ENCODE measurements around the gene CFAP54. TPM values are rescaled to one million over a fixed set of nuclear protein-coding genes. Genes with fewer than 3 reads are reported as not detected.

The CFAP54 gene
- polyA plus RNA-seq, 1 donor from 2014 or later, result 1.1 TPM

DNA sequence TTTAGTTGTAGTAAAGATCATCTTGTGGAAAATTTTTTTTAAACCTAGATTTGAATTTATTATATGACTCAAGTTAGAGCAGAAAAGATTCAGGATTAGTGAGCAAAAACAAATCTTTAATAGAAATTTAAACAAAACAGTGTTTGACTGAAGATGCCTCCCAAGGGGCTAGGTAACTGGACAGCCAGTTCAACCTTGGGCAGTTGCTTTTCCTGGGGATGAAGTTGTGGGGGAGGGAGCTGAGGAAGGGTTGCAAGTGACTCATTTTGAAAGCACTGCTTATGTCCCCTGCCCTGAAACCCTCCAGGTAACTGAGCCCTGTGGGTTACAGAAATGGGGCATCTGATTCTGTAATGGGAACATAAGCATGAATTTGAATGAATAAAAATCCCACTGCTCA, 13.1 kb downstream of the CFAP54 start:
- H4K20me1 ChIP-seq (ENCODE audit: insufficient read depth), result no peaks in the 10 kb centered on the region

DNA sequence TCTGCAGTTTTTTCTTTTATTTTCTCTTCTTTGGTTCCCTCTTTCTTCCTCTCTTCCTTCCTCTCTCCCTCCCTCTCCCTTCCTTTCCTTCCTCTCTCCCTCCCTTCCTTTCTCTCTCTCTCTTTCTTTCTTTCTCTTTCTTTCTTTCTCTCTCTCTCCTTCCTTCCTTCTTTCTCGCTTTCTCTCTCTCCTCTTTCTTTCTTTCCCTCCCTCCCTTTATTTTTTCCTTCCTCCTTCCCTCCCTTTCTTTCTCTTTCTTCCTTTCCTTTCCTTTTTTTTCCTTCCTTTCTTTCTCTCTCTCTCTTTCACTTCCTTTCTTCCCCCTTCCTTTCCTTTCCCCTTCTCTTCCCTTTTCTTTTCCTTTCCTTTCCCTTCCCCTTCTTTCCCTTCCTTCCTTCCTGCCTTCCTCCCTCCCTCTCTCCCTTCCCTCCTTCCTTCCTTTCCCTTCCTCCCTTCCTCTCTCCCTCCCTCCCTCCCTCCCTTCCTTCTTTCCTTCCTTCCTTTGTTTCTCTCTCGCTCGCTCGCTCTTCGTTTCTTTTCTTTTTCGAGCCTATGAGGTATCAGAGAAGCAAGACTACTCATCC, 13.7 kb downstream of the CFAP54 start:
- no peaks in the 10 kb centered on the region for H3K9me2 ChIP-seq (ENCODE audit: insufficient read depth, low read length)
- no peaks in the 10 kb centered on the region for H4K20me1 ChIP-seq (ENCODE audit: insufficient read depth)
- no peak overlapping the region for H3K27ac ChIP-seq (ENCODE audit: low read length)
- no peaks in the 10 kb centered on the region for H3F3A ChIP-seq (ENCODE audit: insufficient read depth, low read length, poor library complexity, severe bottlenecking)
- no peak overlapping the region for H2AFZ ChIP-seq (ENCODE audit: low read depth, low read length)
- TF ChIP-seq RAD21 (conservative IDR thresholded peaks at IDR 0.05) (no peak), TAF1 (IDR thresholded peaks at IDR 0.05; ENCODE audit: low read depth) (no peak), POLR2AphosphoS5 (IDR thresholded peaks at IDR 0.05) (no peak)
- TF ChIP-seq, protein P1, sequence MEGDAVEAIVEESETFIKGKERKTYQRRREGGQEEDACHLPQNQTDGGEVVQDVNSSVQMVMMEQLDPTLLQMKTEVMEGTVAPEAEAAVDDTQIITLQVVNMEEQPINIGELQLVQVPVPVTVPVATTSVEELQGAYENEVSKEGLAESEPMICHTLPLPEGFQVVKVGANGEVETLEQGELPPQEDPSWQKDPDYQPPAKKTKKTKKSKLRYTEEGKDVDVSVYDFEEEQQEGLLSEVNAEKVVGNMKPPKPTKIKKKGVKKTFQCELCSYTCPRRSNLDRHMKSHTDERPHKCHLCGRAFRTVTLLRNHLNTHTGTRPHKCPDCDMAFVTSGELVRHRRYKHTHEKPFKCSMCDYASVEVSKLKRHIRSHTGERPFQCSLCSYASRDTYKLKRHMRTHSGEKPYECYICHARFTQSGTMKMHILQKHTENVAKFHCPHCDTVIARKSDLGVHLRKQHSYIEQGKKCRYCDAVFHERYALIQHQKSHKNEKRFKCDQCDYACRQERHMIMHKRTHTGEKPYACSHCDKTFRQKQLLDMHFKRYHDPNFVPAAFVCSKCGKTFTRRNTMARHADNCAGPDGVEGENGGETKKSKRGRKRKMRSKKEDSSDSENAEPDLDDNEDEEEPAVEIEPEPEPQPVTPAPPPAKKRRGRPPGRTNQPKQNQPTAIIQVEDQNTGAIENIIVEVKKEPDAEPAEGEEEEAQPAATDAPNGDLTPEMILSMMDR (IDR thresholded peaks at IDR 0.05; ENCODE audit: poor library complexity, severe bottlenecking), result no peak
- H3K9me3 ChIP-seq (ENCODE audit: low read length), result no peaks in the 10 kb centered on the region
- H3K9ac ChIP-seq (ENCODE audit: low read length), result no peak overlapping the region
- no peak overlapping the region for H3K4me3 ChIP-seq (ENCODE audit: low read length)
- H3K4me2 ChIP-seq (ENCODE audit: low read length), result no peak overlapping the region
- H3K79me2 ChIP-seq (replicated peaks; ENCODE audit: insufficient read depth, low read length), result no peaks in the 10 kb centered on the region
- no peaks in the 10 kb centered on the region for H3K36me3 ChIP-seq (ENCODE audit: insufficient read depth, low read length)
- H3K27me3 ChIP-seq (ENCODE audit: insufficient read depth, low read depth, low read length), result no peaks in the 10 kb centered on the region

More for the DNA sequence above, 13.1 kb downstream of the CFAP54 start:
- H3K79me2 ChIP-seq (replicated peaks; ENCODE audit: insufficient read depth, low read length), result no peaks in the 10 kb centered on the region
- TF ChIP-seq, protein P1 (IDR thresholded peaks at IDR 0.05; ENCODE audit: poor library complexity, severe bottlenecking), result no peak
- TF ChIP-seq TAF1 (IDR thresholded peaks at IDR 0.05; ENCODE audit: low read depth), result no peak
- no peak for TF ChIP-seq SMC3 (conservative IDR thresholded peaks at IDR 0.05; ENCODE audit: poor library complexity)
- no peak for TF ChIP-seq EP300 (conservative IDR thresholded peaks at IDR 0.05; ENCODE audit: poor library complexity, severe bottlenecking)
- TF ChIP-seq, protein P2, sequence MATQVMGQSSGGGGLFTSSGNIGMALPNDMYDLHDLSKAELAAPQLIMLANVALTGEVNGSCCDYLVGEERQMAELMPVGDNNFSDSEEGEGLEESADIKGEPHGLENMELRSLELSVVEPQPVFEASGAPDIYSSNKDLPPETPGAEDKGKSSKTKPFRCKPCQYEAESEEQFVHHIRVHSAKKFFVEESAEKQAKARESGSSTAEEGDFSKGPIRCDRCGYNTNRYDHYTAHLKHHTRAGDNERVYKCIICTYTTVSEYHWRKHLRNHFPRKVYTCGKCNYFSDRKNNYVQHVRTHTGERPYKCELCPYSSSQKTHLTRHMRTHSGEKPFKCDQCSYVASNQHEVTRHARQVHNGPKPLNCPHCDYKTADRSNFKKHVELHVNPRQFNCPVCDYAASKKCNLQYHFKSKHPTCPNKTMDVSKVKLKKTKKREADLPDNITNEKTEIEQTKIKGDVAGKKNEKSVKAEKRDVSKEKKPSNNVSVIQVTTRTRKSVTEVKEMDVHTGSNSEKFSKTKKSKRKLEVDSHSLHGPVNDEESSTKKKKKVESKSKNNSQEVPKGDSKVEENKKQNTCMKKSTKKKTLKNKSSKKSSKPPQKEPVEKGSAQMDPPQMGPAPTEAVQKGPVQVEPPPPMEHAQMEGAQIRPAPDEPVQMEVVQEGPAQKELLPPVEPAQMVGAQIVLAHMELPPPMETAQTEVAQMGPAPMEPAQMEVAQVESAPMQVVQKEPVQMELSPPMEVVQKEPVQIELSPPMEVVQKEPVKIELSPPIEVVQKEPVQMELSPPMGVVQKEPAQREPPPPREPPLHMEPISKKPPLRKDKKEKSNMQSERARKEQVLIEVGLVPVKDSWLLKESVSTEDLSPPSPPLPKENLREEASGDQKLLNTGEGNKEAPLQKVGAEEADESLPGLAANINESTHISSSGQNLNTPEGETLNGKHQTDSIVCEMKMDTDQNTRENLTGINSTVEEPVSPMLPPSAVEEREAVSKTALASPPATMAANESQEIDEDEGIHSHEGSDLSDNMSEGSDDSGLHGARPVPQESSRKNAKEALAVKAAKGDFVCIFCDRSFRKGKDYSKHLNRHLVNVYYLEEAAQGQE (IDR thresholded peaks at IDR 0.05; ENCODE audit: borderline replicate concordance), result no peak
- TF ChIP-seq MXI1 (conservative IDR thresholded peaks at IDR 0.05; ENCODE audit: poor library complexity, severe bottlenecking), result no peak
- no peak for TF ChIP-seq POLR2AphosphoS5 (IDR thresholded peaks at IDR 0.05)
- TF ChIP-seq RAD21 (conservative IDR thresholded peaks at IDR 0.05), result no peak
- no peak for TF ChIP-seq EZH2 (IDR thresholded peaks at IDR 0.05; ENCODE audit: borderline replicate concordance, insufficient read depth, low read length, poor library complexity, severe bottlenecking)
- no peak overlapping the region for H3K4me2 ChIP-seq (ENCODE audit: low read length)
- H2AFZ ChIP-seq (ENCODE audit: low read depth, low read length), result no peak overlapping the region
- H3K27me3 ChIP-seq (ENCODE audit: insufficient read depth, low read depth, low read length), result no peaks in the 10 kb centered on the region
- H3F3A ChIP-seq (ENCODE audit: insufficient read depth, low read length, poor library complexity, severe bottlenecking), result no peaks in the 10 kb centered on the region
- H3K9ac ChIP-seq (ENCODE audit: low read length), result no peak overlapping the region
- no peak overlapping the region for H3K4me3 ChIP-seq (ENCODE audit: low read length)
- H3K9me3 ChIP-seq (ENCODE audit: low read length), result no peaks in the 10 kb centered on the region
- H3K27ac ChIP-seq (ENCODE audit: low read length), result no peak overlapping the region
- H3K36me3 ChIP-seq (ENCODE audit: insufficient read depth, low read length), result no peaks in the 10 kb centered on the region
- no peaks in the 10 kb centered on the region for H3K9me2 ChIP-seq (ENCODE audit: insufficient read depth, low read length)

Data from neural cell (in vitro differentiated cells).